ENCODE results near the gene ST3GAL4. TPM values are rescaled to one million over a fixed set of nuclear protein-coding genes. Genes with fewer than 3 reads are reported as not detected.

Gene ST3GAL4
- total and polyA plus RNA-seq, 2 of the 8 experiments (the other 6 are each of a cell fraction or from before 2014, with no cell fraction given): 15.6 to 20.0 TPM

- DNase-seq (ENCODE audit: low read depth in 1 of 2, low spot score in 2 of 2) (no peak), FAIRE-seq (no peak)
- 91% methylated on average over 8 of the region's 8 CpGs; no CpG with 5 or more reads in 1 of the 2 experiments for WGBS, 2 experiments (ENCODE audit: extremely low coverage in 1 of 2, insufficient coverage in 1 of 2, insufficient read length in 1 of 2, insufficient replicate concordance in 2 of 2, low coverage in 1 of 2, low lambda C conversion rate in 2 of 2, missing lambda C conversion rate in 1 of 2)
- H3K79me2 ChIP-seq (ENCODE audit: control insufficient read depth in 1 of 2, insufficient read depth in 2 of 2, low read length in 2 of 2): no peaks in the 10 kb centered on the region
- no peak overlapping the region for H3K9ac ChIP-seq (replicated peaks in 1 of 4; ENCODE audit: extremely low read depth in 1 of 4, low read depth in 3 of 4, low read length in 3 of 4)
- no peaks in the 10 kb centered on the region for H3K79me1 ChIP-seq (ENCODE audit: low read depth, low read length)
- H3K18ac ChIP-seq (ENCODE audit: extremely low read depth, low read length): no peak overlapping the region
- H3K36me3 ChIP-seq (ENCODE audit: control insufficient read depth in 2 of 4, insufficient read depth in 4 of 4, low read length in 3 of 4): peaks cover 0 to 4% (median 2%) of the 10 kb centered on the region in 4 experiments; a peak in 2 of 8 replicates
- H2BK5ac ChIP-seq (ENCODE audit: low read depth, low read length): no peak overlapping the region
- H4K91ac ChIP-seq (replicated peaks; ENCODE audit: insufficient read length, low read length): no peak overlapping the region
- no peak overlapping the region for H2BK12ac ChIP-seq (ENCODE audit: low read depth, low read length)
- H2BK120ac ChIP-seq (replicated peaks; ENCODE audit: low read depth, low read length): no peak overlapping the region
- H3K4ac ChIP-seq (replicated peaks; ENCODE audit: insufficient read length, low read depth, low read length): no peak overlapping the region
- CTCF ChIA-PET (ENCODE audit: partially characterized antibody): interaction anchor here (1.0 to 4.1 kb wide), 6 partner anchors 80 to 177 kb away, joined by 3 to 31 read pairs (median 13); no protein-coding TSS in a partner anchor
- no peak overlapping the region for H3K4me2 ChIP-seq (ENCODE audit: insufficient read depth in 1 of 2, low read depth in 2 of 2, low read length in 2 of 2)
- H3K27me3 ChIP-seq (replicated peaks in 1 of 4; ENCODE audit: control insufficient read depth in 3 of 4, extremely low read depth in 1 of 4, insufficient read depth in 3 of 4, low read length in 3 of 4): no peaks in the 10 kb centered on the region
- H2BK20ac ChIP-seq (ENCODE audit: low read length): no peak overlapping the region
- H3K23ac ChIP-seq (ENCODE audit: insufficient read length): no peak overlapping the region
- no peaks in the 10 kb centered on the region for H3K23me2 ChIP-seq (ENCODE audit: low read depth, low read length)
- H2AFZ ChIP-seq (ENCODE audit: low read length): no peak overlapping the region
- POLR2A ChIA-PET (ENCODE audit: partially characterized antibody): interaction anchor here (0.6 to 1.1 kb wide), 2 partner anchors 9 to 18 kb away, joined by 3 read pairs; partner anchors contain the start of gene DCPS
- no peak overlapping the region for H3K14ac ChIP-seq (ENCODE audit: insufficient read length)
- peaks cover 0 to 1% of the 10 kb centered on the region in 2 experiments for H4K20me1 ChIP-seq (replicated peaks in 1 of 2; ENCODE audit: control insufficient read depth in 1 of 2, insufficient read depth in 2 of 2, low read length in 2 of 2)
- no peak overlapping the region for H3K56ac ChIP-seq (replicated peaks; ENCODE audit: insufficient read length, low read depth, low read length)
- no peaks in the 10 kb centered on the region for H3K9me3 ChIP-seq (ENCODE audit: insufficient read depth in 2 of 2, low read depth in 1 of 2, low read length in 1 of 2)
- H3K4me3 ChIP-seq (ENCODE audit: extremely low read depth in 1 of 4, insufficient read depth in 2 of 4, low read depth in 3 of 4, low read length in 4 of 4): no peak overlapping the region
- H2BK15ac ChIP-seq (ENCODE audit: low read length): no peak overlapping the region
- no peak overlapping the region for H2AK5ac ChIP-seq (ENCODE audit: low read depth, low read length)
- H4K5ac ChIP-seq (ENCODE audit: insufficient read length, low read depth, low read length): no peak overlapping the region
- no peak overlapping the region for H4K8ac ChIP-seq (ENCODE audit: extremely low read depth, insufficient read depth, low read length)
- H3K27ac ChIP-seq (ENCODE audit: low read depth, low read length): no peak overlapping the region
- H3K4me1 ChIP-seq (replicated peaks in 1 of 4; ENCODE audit: control insufficient read depth in 3 of 4, insufficient read depth in 4 of 4, low read length in 3 of 4): no peaks in the 10 kb centered on the region
- TF ChIP-seq RXRA (IDR thresholded peaks at IDR 0.05; ENCODE audit: insufficient read depth, low read depth, low read length): no peak
- TF ChIP-seq GABPA (IDR thresholded peaks at IDR 0.05; ENCODE audit: borderline replicate concordance, insufficient read depth, low read length): no peak
- no peak for TF ChIP-seq SUZ12 (IDR thresholded peaks at IDR 0.05; ENCODE audit: low read length)
- no peak for TF ChIP-seq MAFK (IDR thresholded peaks at IDR 0.05; ENCODE audit: low read depth, low read length)
- no peak for TF ChIP-seq SIRT6 (IDR thresholded peaks at IDR 0.05; ENCODE audit: low read length)
- TF ChIP-seq GTF2F1 (IDR thresholded peaks at IDR 0.05; ENCODE audit: borderline replicate concordance, low read depth, low read length): no peak
- no peak for TF ChIP-seq POU5F1 (IDR thresholded peaks at IDR 0.05; ENCODE audit: low read depth, low read length)
- no peak for TF ChIP-seq CTCF (IDR thresholded peaks at IDR 0.05; ENCODE audit: control extremely low read depth in 1 of 3, insufficient read depth in 1 of 3, low read depth in 1 of 3, low read length in 3 of 3)
- no peak for TF ChIP-seq KDM1A (IDR thresholded peaks at IDR 0.05; ENCODE audit: borderline replicate concordance, low read length)
- TF ChIP-seq SIX5 (IDR thresholded peaks at IDR 0.05; ENCODE audit: low read depth, low read length): no peak
- TF ChIP-seq YY1 (IDR thresholded peaks at IDR 0.05; ENCODE audit: low read depth, low read length): no peak
- no peak for TF ChIP-seq KDM4A (IDR thresholded peaks at IDR 0.05; ENCODE audit: low read depth, low read length, severe bottlenecking)
Observed at GRCh38 chr11:126312961-126313360, 42.5 kb upstream of the ST3GAL4 start.
